ENCODE measurements around the gene GALNT15. TPM values are rescaled to one million over a fixed set of nuclear protein-coding genes. Genes with fewer than 3 reads are reported as not detected.

GALNT15 gene
- polyA plus RNA-seq, 1 donor (not counting 4 experiments of a cell fraction or from before 2014, with no cell fraction given) = not detected

GRCh38 chr3:16147220-16147994, 27.1 kb upstream of the GALNT15 start:
- H3K9ac ChIP-seq (ENCODE audit: control insufficient read depth, extremely low read depth, insufficient read depth, low read length) = no peak overlapping the region
- TF ChIP-seq EZH2 (IDR thresholded peaks at IDR 0.05; ENCODE audit: low read length) = no peak
- no peak overlapping the region for H2AFZ ChIP-seq (ENCODE audit: control insufficient read depth, low read length)
- H3K4me1 ChIP-seq (ENCODE audit: control insufficient read depth, extremely low read depth, insufficient read depth, low read length) = peaks cover 8% of the 10 kb centered on the region
- no peaks in the 10 kb centered on the region for H3K36me3 ChIP-seq (ENCODE audit: control insufficient read depth in 2 of 2, extremely low read depth in 1 of 2, insufficient read depth in 2 of 2, low read length in 2 of 2)
- no peaks in the 10 kb centered on the region for H4K20me1 ChIP-seq (ENCODE audit: control insufficient read depth, extremely low read depth, insufficient read depth, low read length)
- no peak overlapping the region for H3K4me3 ChIP-seq (ENCODE audit: control insufficient read depth in 2 of 3, extremely low read depth in 1 of 3, insufficient read depth in 2 of 3, low read depth in 1 of 3, low read length in 3 of 3)
- H3K4me2 ChIP-seq (ENCODE audit: control insufficient read depth, extremely low read depth, insufficient read depth, low read depth, low read length) = no peak overlapping the region
- peak; percentile 73 for FAIRE-seq
- no peak for DNase-seq (ENCODE audit: low read depth, low spot score)
- H3K27me3 ChIP-seq (ENCODE audit: control insufficient read depth, extremely low read depth, insufficient read depth, low read length) = no peaks in the 10 kb centered on the region
- H3K27ac ChIP-seq (ENCODE audit: control insufficient read depth, insufficient read depth, low read length) = peak overlapping the region; percentile 46
- no peaks in the 10 kb centered on the region for H3K9me1 ChIP-seq (ENCODE audit: control insufficient read depth, extremely low read depth, insufficient read depth, low read length)
- H3K9me3 ChIP-seq (ENCODE audit: control insufficient read depth, low read depth, low read length) = no peaks in the 10 kb centered on the region
- dilution Hi-C loops (cut with MboI; ENCODE audit: extremely low pct_ligation_motif_present, low sequenced_read_pairs) = no loop called here
- H3K79me2 ChIP-seq (ENCODE audit: control insufficient read depth, insufficient read depth, low read length) = no peaks in the 10 kb centered on the region

- Histone ChIP-seq H3K27me3 (ENCODE audit: control insufficient read depth, extremely low read depth, insufficient read depth, low read length) (no peaks in the 10 kb centered on the region), H3K36me3 (ENCODE audit: control insufficient read depth in 2 of 2, extremely low read depth in 1 of 2, insufficient read depth in 2 of 2, low read length in 2 of 2) (no peaks in the 10 kb centered on the region), H3K4me2 (ENCODE audit: control insufficient read depth, extremely low read depth, insufficient read depth, low read depth, low read length) (no peak overlapping the region), H3K79me2 (ENCODE audit: control insufficient read depth, insufficient read depth, low read length) (no peaks in the 10 kb centered on the region), H2AFZ (ENCODE audit: control insufficient read depth, low read length) (no peak overlapping the region), H3K4me3 (ENCODE audit: control insufficient read depth in 2 of 3, extremely low read depth in 1 of 3, insufficient read depth in 2 of 3, low read depth in 1 of 3, low read length in 3 of 3) (no peak overlapping the region), H3K9me1 (ENCODE audit: control insufficient read depth, extremely low read depth, insufficient read depth, low read length) (no peaks in the 10 kb centered on the region), H3K9me3 (ENCODE audit: control insufficient read depth, low read depth, low read length) (no peaks in the 10 kb centered on the region), H4K20me1 (ENCODE audit: control insufficient read depth, extremely low read depth, insufficient read depth, low read length) (no peaks in the 10 kb centered on the region), H3K27ac (ENCODE audit: control insufficient read depth, insufficient read depth, low read length) (no peak overlapping the region), H3K4me1 (ENCODE audit: control insufficient read depth, extremely low read depth, insufficient read depth, low read length) (peaks cover 8% of the 10 kb centered on the region), H3K9ac (ENCODE audit: control insufficient read depth, extremely low read depth, insufficient read depth, low read length) (no peak overlapping the region)
- dilution Hi-C loops (cut with MboI; ENCODE audit: extremely low pct_ligation_motif_present, low sequenced_read_pairs) = no loop called here
- TF ChIP-seq EZH2 (IDR thresholded peaks at IDR 0.05; ENCODE audit: low read length) (no peak), CTCF (optimal IDR thresholded peaks at IDR 0.05 in 1 of 3, IDR thresholded peaks at IDR 0.05 in 1 of 3, conservative IDR thresholded peaks at IDR 0.05 in 1 of 3; ENCODE audit: extremely low read depth in 1 of 3, insufficient read depth in 2 of 3, low read length in 3 of 3) (no peak)
- DNase-seq (ENCODE audit: low read depth, low spot score) (no peak), FAIRE-seq (no peak)
These were observed 26.3 kb upstream of the GALNT15 start for GRCh38 chr3:16148213-16148612.

Data from keratinocyte (primary cell).